OCI-LY3 (cell line): ENCODE results near the gene BACE1-AS.

Experiments used
- H2AFZ ChIP-seq: fragments of 200-600, 300-600 bp; shearing (Covaris generic); 2 replicates; pipeline ENCODE4 v1.6.0; 2014; ENCODE audit warnings: antibody characterized with exemption, low read depth, low read length
- H3K27ac ChIP-seq: fragments of 200-600, 300-600 bp; sonication (generic); 2 replicates; pipeline ENCODE4 v1.5.1; 2014; ENCODE audit warnings: mild to moderate bottlenecking, low read length, moderate library complexity, mixed read lengths
- H3K27me3 ChIP-seq: fragments of 200-600, 300-600 bp; sonication (generic); 2 replicates; pipeline ENCODE4 v1.6.1; 2014; ENCODE audit warnings: low read depth, low read length, mixed read lengths
- H3K36me3 ChIP-seq: fragments of 200-600, 300-600 bp; sonication (generic); replicated peaks from 2 replicates; pipeline ENCODE3; 2014; ENCODE audit warnings: low read depth, low read length, mixed read lengths
- H3K4me1 ChIP-seq: fragments of 300-600, 200-600 bp; sonication (generic); 2 replicates; pipeline ENCODE4 v1.6.1; 2014; ENCODE audit warnings: low read length, mixed read lengths
- H3K4me2 ChIP-seq: fragments of 200-600, 300-600 bp; sonication (generic); 2 replicates; pipeline ENCODE4 v1.6.1; 2014; ENCODE audit warnings: low read length, mixed read lengths
- H3K4me3 ChIP-seq: fragments of 300-600, 200-600 bp; sonication (generic); 2 replicates; pipeline ENCODE4 v1.5.1; 2014; ENCODE audit warnings: antibody characterized with exemption, mild to moderate bottlenecking, low read length, moderate library complexity
- H3K79me2 ChIP-seq: fragments of 300-600, 200-600 bp; shearing (Covaris generic); 2 replicates; pipeline ENCODE4 v1.6.1; 2014; ENCODE audit warnings: mild to moderate bottlenecking, low read length, mixed read lengths
- H3K9ac ChIP-seq: fragments of 300-600, 200-600 bp; shearing (Covaris generic); 2 replicates; pipeline ENCODE4 v1.6.0; 2014; ENCODE audit warnings: mild to moderate bottlenecking, low read length, moderate library complexity
- H3K9me3 ChIP-seq: fragments of 200-600, 300-600 bp; shearing (Covaris generic); 2 replicates; pipeline ENCODE4 v1.6.1; 2014; ENCODE audit warnings: low read length, mixed read lengths; ENCODE audit not compliant: insufficient read depth
- H4K20me1 ChIP-seq: fragments of 200-600, 300-600 bp; sonication (generic); 2 replicates; pipeline ENCODE4 v1.6.1; 2016; ENCODE audit warnings: low read length, mixed read lengths; ENCODE audit not compliant: insufficient read depth
- CTCF ChIP-seq: fragments of 200-600, 300-600 bp; sonication (generic); IDR thresholded peaks from 2 replicates; pipeline ENCODE4 v1.5.1; 2014; ENCODE audit warnings: antibody characterized with exemption, low read length, low read depth
- EZH2phosphoT487 ChIP-seq: fragments of 200-600 bp; shearing (Covaris generic); IDR thresholded peaks from 2 replicates; pipeline ENCODE4 v1.6.1; 2018; ENCODE audit warnings: antibody characterized with exemption, mixed run types, low read depth

The BACE1-AS gene

GRCh38 chr11:117296881-117297280 is 5.7 kb downstream of the BACE1-AS start:
- peaks cover 28% of the 10 kb centered on the region for H3K4me1 ChIP-seq
- no peaks in the 10 kb centered on the region for H3K9me3 ChIP-seq
- no peak overlapping the region for H3K4me3 ChIP-seq
- no peaks in the 10 kb centered on the region for H3K36me3 ChIP-seq
- TF ChIP-seq CTCF (no peak), EZH2phosphoT487 (no peak)
- H3K27me3 ChIP-seq: no peaks in the 10 kb centered on the region
- H3K79me2 ChIP-seq: no peaks in the 10 kb centered on the region
- no peak overlapping the region for H3K9ac ChIP-seq
- H2AFZ ChIP-seq: no peak overlapping the region
- no peaks in the 10 kb centered on the region for H4K20me1 ChIP-seq
- H3K27ac ChIP-seq: no peak overlapping the region
- no peak overlapping the region for H3K4me2 ChIP-seq

DNA sequence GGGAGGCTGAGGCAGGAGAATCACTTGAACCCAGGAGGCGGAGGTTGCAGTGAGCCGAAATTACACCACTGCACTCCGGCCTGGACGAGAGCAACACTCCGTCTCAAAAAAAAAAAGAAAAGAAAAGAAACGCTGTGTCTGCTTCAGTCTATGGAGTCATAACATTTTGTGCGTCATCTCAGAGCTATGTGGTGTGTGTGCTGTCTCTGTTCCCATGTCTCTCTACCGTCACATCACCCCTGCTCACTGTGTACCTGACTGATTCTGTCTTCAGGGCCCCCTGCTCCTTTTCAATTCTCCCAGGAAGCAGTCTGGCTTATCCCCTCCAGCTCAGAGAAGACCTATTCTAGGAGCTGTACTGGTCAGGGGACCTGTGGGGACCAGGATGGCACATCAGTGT is 7.0 kb downstream of the BACE1-AS start:
- no peak overlapping the region for H3K27ac ChIP-seq
- H3K79me2 ChIP-seq: no peaks in the 10 kb centered on the region
- H3K4me3 ChIP-seq: no peak overlapping the region
- no peak overlapping the region for H2AFZ ChIP-seq
- H3K27me3 ChIP-seq: no peaks in the 10 kb centered on the region
- H3K9me3 ChIP-seq: no peaks in the 10 kb centered on the region
- no peaks in the 10 kb centered on the region for H4K20me1 ChIP-seq
- H3K4me1 ChIP-seq: peaks cover 28% of the 10 kb centered on the region
- TF ChIP-seq CTCF: no peak
- no peak for TF ChIP-seq EZH2phosphoT487
- no peak overlapping the region for H3K4me2 ChIP-seq
- H3K9ac ChIP-seq: no peak overlapping the region
- no peaks in the 10 kb centered on the region for H3K36me3 ChIP-seq

- Histone ChIP-seq H3K36me3 (no peaks in the 10 kb centered on the region), H3K9me3 (no peaks in the 10 kb centered on the region), H3K27me3 (no peaks in the 10 kb centered on the region; the same call in 1 of the 2 replicates), H4K20me1 (no peaks in the 10 kb centered on the region), H3K4me3 (peak overlapping the region; percentile 34), H3K79me2 (no peaks in the 10 kb centered on the region), H3K4me2 (peak overlapping the region; percentile 34), H2AFZ (peak overlapping the region; percentile 91), H3K9ac (peak overlapping the region; percentile 21; the same call in 1 of the 2 replicates), H3K27ac (peak overlapping the region; percentile 18), H3K4me1 (peaks cover 28% of the 10 kb centered on the region)
- TF ChIP-seq CTCF (no peak), EZH2phosphoT487 (no peak)
Measured at GRCh38 chr11:117299351-117300282, 8.5 kb downstream of the BACE1-AS start.

GRCh38 chr11:117300283-117300663 is 9.1 kb downstream of the BACE1-AS start:
- no peaks in the 10 kb centered on the region for H3K9me3 ChIP-seq
- H3K27ac ChIP-seq: 0 out of 2 replicates have a peak overlapping the region, but pooled peaks have one; percentile 18
- H3K4me1 ChIP-seq: peaks cover 28% of the 10 kb centered on the region
- no peaks in the 10 kb centered on the region for H3K79me2 ChIP-seq
- H3K9ac ChIP-seq: peak overlapping the region; percentile 21; the same call in 1 of the 2 replicates
- H3K36me3 ChIP-seq: no peaks in the 10 kb centered on the region
- peak overlapping the region; percentile 91 for H2AFZ ChIP-seq
- no peaks in the 10 kb centered on the region; the same call in 1 of the 2 replicates for H3K27me3 ChIP-seq
- peak overlapping the region; percentile 34 for H3K4me2 ChIP-seq
- peak overlapping the region; percentile 8; the same call in 1 of the 2 replicates for H3K4me3 ChIP-seq
- H4K20me1 ChIP-seq: no peaks in the 10 kb centered on the region
- TF ChIP-seq EZH2phosphoT487: no peak
- TF ChIP-seq CTCF: no peak
